Left lobe of liver (tissue), 2 donors: Measurements from ENCODE around the gene FLOT2. TPM values are rescaled to one million over a fixed set of nuclear protein-coding genes. Genes with fewer than 3 reads are reported as not detected.
A peak's percentile ranks its signal among the peaks of the same experiment; 100 is the strongest.
"Not testable (repeated sequence)": the region's sequence is repeated elsewhere in the genome, so short reads cannot be mapped to it uniquely, and the experiment has no call there.

ENCODE experiments used
- ATAC-seq: fragments of 200-7000 bp; cut with Tn5 transposase; one replicate; pipeline ENCODE4 v1.9.1; 2020; ENCODE audit warnings: mild to moderate bottlenecking, moderate library complexity
- DNase-seq: peaks from one replicate; pipeline ENCODE4 v3.0.0-alpha.2; 2020; ENCODE audit warnings: low spot score
- total RNA-seq: library from RNA; stranded (reverse); gene quantifications from one replicate; pipeline ENCODE4 v1.2.1, GENCODE V29; 2021
- donor health status: DM: no; HTN: no; CAD: no; lungs with moderate emphysema.
- donor health status: DM: no; HTN: yes; CAD: no.

FLOT2 gene
- total RNA-seq, 1 donor from 2014 or later, result 70.6 TPM

GRCh38 chr17:28877150-28877711 lies 20.3 kb downstream of the FLOT2 start:
- not testable (repeated sequence) for DNase-seq, ATAC-seq

- no peak for ATAC-seq
Observed at GRCh38 chr17:28875848-28876550, 21.5 kb downstream of the FLOT2 start.

GRCh38 chr17:28874750-28875149 lies 22.8 kb downstream of the FLOT2 start:
- DNase-seq (no peak), ATAC-seq (no peak)

More at GRCh38 chr17:28875848-28876550, 21.5 kb downstream of the FLOT2 start:
- no peak for DNase-seq

GRCh38 chr17:28873839-28874238 lies 23.7 kb downstream of the FLOT2 start:
- ATAC-seq (no peak), DNase-seq (no peak)

- DNase-seq (no peak), ATAC-seq (peak; percentile 26)
Observed at GRCh38 chr17:28871056-28871579, 26.4 kb downstream of the FLOT2 start.

GRCh38 chr17:28867276-28867675 lies 30.3 kb downstream of the FLOT2 start:
- ATAC-seq (no peak), DNase-seq (no peak)

GRCh38 chr17:28865946-28866752 lies 31.4 kb downstream of the FLOT2 start:
- ATAC-seq (no peak), DNase-seq (no peak)

- DNase-seq (no peak), ATAC-seq (peak; percentile 33)
Observed at GRCh38 chr17:28864991-28865849, 32.3 kb downstream of the FLOT2 start.

GRCh38 chr17:28863953-28864352 lies 33.6 kb downstream of the FLOT2 start:
- DNase-seq, result no peak
- ATAC-seq, result no peak

- DNase-seq (no peak), ATAC-seq (no peak)
Observed at GRCh38 chr17:28862561-28862960, 35.0 kb downstream of the FLOT2 start.

- DNase-seq (no peak), ATAC-seq (peak; percentile 29)
Observed at GRCh38 chr17:28861393-28862203, 35.9 kb downstream of the FLOT2 start.

- DNase-seq, result no peak
- no peak for ATAC-seq
Observed at GRCh38 chr17:28860363-28860808, 37.1 kb downstream of the FLOT2 start.

GRCh38 chr17:28858801-28859355 lies 38.7 kb downstream of the FLOT2 start:
- DNase-seq (no peak), ATAC-seq (no peak)

GRCh38 chr17:28857905-28858800 lies 39.4 kb downstream of the FLOT2 start:
- DNase-seq (no peak), ATAC-seq (no peak)

- DNase-seq (no peak), ATAC-seq (no peak)
Observed at GRCh38 chr17:28856028-28856574, 41.4 kb downstream of the FLOT2 start.

- DNase-seq (no peak), ATAC-seq (no peak)
Observed at GRCh38 chr17:28855336-28855679, 42.2 kb downstream of the FLOT2 start.

- DNase-seq (peak; percentile 89), ATAC-seq (peak; percentile 99)
Observed at GRCh38 chr17:28854457-28855335, 42.8 kb downstream of the FLOT2 start, which contains the start of gene ERAL1. Gene ERAL1 (plus strand): TSS chr17:28855016. CDS start chr17:28855035, 19 bp downstream.
